H4 (cell line): ENCODE data around the gene GPRIN1. TPM values are rescaled to one million over a fixed set of nuclear protein-coding genes. Genes with fewer than 3 reads are reported as not detected.
"Not testable (repeated sequence)": the region's sequence is repeated elsewhere in the genome, so short reads cannot be mapped to it uniquely, and the experiment has no call there.

ENCODE experiments used
- DNase-seq: peaks from one replicate; pipeline ENCODE4 v3.0.0-alpha.2; 2015; ENCODE audit warnings: low spot score
- total RNA-seq: library from RNA; depleted of rRNA; stranded (reverse); fragments of >200 nt; shearing (Covaris generic); gene quantifications from 2 replicates; pipeline ENCODE4 v1.2.3, GENCODE V29; 2014

Gene GPRIN1
- total RNA-seq, 1 experiment from 2014 or later = 11.7 TPM

DNA sequence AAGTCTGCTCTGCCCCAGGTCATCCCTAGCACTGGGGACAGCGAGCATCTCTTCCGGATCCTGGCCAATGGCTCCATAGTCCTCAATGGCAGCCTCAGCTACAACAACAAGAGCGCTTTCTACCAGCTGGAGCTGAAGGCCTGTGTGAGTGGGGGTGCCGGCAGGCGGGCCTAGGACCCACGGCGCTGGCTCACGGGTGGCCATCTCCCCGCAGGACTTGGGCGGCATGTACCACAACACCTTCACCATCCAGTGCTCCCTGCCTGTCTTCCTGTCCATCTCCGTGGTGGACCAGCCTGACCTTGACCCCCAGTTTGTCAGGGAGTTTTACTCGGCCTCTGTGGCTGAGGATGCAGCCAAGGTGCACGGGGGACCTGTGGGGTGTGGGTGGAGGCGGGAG is 34.9 kb downstream of the GPRIN1 start:
- no peak for DNase-seq

DNA sequence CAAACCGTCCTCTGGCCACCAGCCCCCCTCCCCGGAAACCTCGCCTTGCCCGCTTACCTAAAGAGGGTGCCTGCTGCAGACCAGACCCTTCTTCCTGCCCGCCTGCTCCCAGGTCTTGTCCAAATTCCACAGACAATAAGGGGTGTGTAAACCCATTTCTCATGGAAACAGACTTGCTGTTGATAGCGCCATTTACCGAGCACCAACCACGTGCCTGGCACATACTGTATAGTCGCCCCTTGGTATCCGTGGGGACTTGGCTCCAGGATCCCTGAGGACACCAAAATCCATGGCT is 35.7 kb downstream of the GPRIN1 start:
- DNase-seq = no peak

- DNase-seq = peak; percentile 64
Measured at GRCh38 chr5:176573564-176574296, 36.2 kb downstream of the GPRIN1 start.

GRCh38 chr5:176570044-176570443 is 39.9 kb downstream of the GPRIN1 start:
- DNase-seq = no peak

DNA sequence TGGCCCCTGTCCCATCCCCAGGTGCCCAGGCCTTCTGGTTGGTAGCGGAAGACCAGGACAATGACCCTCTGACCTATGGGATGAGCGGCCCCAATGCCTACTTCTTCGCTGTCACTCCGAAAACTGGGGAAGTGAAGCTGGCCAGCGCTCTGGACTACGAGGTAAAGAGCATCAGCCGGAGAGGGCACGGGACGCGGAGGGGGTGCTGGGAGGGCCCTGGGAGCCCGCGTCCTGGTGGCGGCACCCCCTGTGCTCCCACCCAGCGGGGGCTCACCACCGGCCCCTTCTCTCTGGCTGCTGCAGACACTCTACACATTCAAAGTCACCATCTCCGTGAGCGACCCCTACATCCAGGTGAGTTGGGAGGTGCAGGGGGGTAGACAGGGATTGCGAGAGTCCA is 41.3 kb downstream of the GPRIN1 start:
- DNase-seq = no peak

GRCh38 chr5:176565760-176566288 is 44.1 kb downstream of the GPRIN1 start:
- no peak for DNase-seq

DNA sequence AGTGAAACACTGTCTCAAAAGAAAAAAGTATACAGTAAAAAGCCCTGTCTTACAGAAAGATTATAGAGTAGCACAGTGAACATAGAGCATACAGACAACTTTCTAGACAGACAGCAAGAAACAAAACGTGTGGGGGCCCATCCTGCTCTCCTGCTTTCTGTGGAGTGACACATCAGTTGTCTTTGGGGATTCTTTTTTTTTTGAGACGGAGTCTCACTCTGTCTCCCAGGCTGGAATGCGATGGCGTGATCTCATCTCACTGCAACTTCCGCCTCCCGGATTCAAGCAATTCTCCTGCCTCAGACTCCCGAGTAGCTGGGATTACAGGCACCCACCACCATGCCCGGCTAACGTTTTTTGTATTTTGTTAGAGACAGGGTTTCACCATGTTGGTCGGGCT is 46.0 kb downstream of the GPRIN1 start:
- DNase-seq = no peak

- DNase-seq = no peak
Measured at GRCh38 chr5:176562189-176562588, 47.8 kb downstream of the GPRIN1 start.

- no peak for DNase-seq
Measured at GRCh38 chr5:176561259-176561658, 48.7 kb downstream of the GPRIN1 start.

GRCh38 chr5:176560364-176560763 is 49.6 kb downstream of the GPRIN1 start:
- DNase-seq = no peak

- no peak for DNase-seq
Measured at GRCh38 chr5:176559683-176560082, 50.3 kb downstream of the GPRIN1 start.

DNA sequence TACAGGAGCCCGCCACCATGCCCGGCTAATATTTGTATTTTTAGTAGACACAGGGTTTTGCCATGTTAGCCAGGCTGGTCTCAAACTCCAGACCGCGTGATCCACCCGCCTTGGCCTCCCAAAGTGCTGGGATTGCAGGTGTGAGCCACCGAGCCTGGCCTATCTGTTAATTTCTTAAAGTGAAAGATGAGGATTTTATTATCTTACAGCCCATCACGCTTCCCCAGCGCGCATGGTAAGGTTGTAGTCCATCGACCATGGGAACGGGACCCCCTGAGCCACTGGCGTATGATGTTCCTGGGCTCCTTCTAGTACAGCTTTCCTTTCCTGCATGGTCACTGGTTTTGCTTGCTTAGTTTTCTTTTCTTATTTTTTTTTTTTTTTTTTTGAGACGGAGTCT is 52.1 kb downstream of the GPRIN1 start:
- DNase-seq = no peak

DNA sequence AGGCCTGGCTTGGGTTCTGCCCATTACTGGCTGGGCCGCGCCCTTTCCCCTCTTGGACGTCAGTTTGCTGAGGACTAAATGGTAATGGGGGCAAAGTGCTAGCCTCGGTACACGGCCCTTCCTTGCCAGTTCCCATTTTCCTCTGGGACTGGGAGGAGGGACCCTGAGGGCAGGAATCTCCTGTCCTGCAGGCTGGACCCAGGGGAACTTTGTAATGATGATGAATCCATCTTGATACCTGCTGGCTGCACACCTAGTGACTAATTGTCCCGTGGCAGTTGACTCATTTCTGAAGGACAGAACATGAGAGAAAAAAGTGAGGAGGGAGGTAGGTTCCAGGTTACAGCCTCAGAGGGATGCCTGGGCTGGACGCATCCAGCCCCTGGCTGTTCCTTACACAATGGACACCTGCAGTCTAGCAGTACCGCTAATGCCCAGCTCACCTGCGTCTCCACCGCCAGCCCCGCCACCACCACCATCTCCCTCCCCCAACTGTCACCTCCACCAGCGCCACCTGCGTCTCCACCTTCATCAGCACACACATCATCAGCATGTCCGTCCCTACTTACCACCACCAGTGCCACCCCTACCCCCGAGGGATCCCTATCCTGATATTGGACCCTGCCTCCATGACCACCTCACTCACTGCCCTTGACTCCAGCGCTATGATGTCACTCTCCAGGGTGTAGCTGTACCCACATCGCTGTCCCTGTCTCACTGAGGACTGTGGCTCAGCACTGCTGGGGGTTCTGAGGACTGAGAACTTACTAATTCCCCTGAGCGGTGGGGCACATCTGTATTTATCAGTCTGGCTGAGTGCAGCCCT is 56.5 kb downstream of the GPRIN1 start:
- DNase-seq = no peak

GRCh38 chr5:176552332-176552869 is 57.6 kb downstream of the GPRIN1 start:
- DNase-seq = no peak

GRCh38 chr5:176550937-176551336 is 59.0 kb downstream of the GPRIN1 start:
- DNase-seq = not testable (repeated sequence)

- no peak for DNase-seq
Measured at GRCh38 chr5:176550275-176550831, 59.6 kb downstream of the GPRIN1 start.

- DNase-seq = no peak
Measured at GRCh38 chr5:176549871-176550270, 60.1 kb downstream of the GPRIN1 start.

DNA sequence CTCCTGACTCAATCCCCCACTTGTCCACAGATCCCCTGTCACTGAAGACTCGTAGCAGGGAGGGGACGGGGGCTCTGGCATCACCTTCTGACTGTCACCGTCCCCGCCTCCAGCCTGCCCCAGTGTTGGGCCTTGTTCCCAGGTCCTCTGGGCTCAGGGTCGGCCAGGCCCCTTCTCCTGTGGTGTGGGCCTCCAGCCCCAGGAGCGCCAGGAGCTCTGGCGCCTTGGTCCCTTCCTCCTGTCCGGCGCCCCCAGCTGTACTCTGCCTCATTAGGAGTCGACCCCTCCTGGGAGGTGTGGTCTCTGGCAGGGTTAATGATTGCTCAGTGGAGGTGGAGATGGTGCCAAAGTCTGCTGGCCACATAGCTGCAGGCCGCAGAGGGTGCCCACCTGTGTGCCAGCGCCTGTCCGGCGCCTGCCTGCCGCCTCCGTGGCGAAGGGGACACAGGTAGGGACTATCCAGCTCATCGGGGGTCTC is 61.0 kb downstream of the GPRIN1 start, which contains the start of gene CDHR2:
Gene CDHR2, plus strand, starts transcription at position 376 of the 478 bp plus-strand sequence. CDS start 16,011 bp downstream, outside the sequence.
- no peak for DNase-seq

- no peak for DNase-seq
Measured at GRCh38 chr5:176547802-176548201, 62.2 kb downstream of the GPRIN1 start.
